BJ (cell line): ENCODE data around the gene ROR2. TPM values are rescaled to one million over a fixed set of nuclear protein-coding genes. Genes with fewer than 3 reads are reported as not detected.

ENCODE experiments used
- CTCF ChIA-PET: fragments of 350-600 bp; formaldehyde crosslinking; extraction: SDS; loops from one replicate; lab custom pipeline; 2021; ENCODE audit warnings: antibody characterized with exemption, inconsistent platforms; lab: Yijun Ruan, JAX
- POLR2A ChIA-PET: fragments of 300-600 bp; sonication (Branson Sonifier 250); formaldehyde crosslinking; extraction: SDS; loops from one replicate; lab custom pipeline; 2021; ENCODE audit warnings: antibody characterized with exemption; lab: Charles Lee
- DNase-seq: peaks from one replicate; pipeline ENCODE4 v3.0.0-alpha.2; 2011; ENCODE audit warnings: low read depth
- H3K27me3 ChIP-seq: 2 replicates; pipeline ENCODE4 v1.6.0; 2011; ENCODE audit warnings: low read length; ENCODE audit not compliant: control insufficient read depth, insufficient read depth
- H3K36me3 ChIP-seq: 2 replicates; pipeline ENCODE4 v1.5.1; 2011; ENCODE audit warnings: low read length; ENCODE audit not compliant: control insufficient read depth, insufficient read depth
- H3K4me3 ChIP-seq: 2 replicates; pipeline ENCODE4 v1.5.1; 2011; ENCODE audit warnings: low read depth, mild to moderate bottlenecking, control low read depth, low read length
- CTCF ChIP-seq: IDR thresholded peaks from 2 replicates; pipeline ENCODE4 v1.5.1; 2011; ENCODE audit warnings: low read depth, mild to moderate bottlenecking, control low read depth, inconsistent platforms, low read length, moderate library complexity; ENCODE audit not compliant: insufficient read depth
- polyA plus RNA-seq: library from polyadenylated mRNA; depleted of rRNA; stranded (reverse); fragments of >200 nt; gene quantifications from 2 replicates; pipeline ENCODE4 v1.2.3, GENCODE V29; 2011

The ROR2 gene
- polyA plus RNA-seq, 1 experiment: 1.1 TPM

GRCh38 chr9:91927922-91928510, 22.0 kb downstream of the ROR2 start:
- H3K36me3 ChIP-seq: no peaks in the 10 kb centered on the region
- H3K4me3 ChIP-seq: no peak overlapping the region
- no peak for TF ChIP-seq CTCF
- CTCF ChIA-PET: interaction anchor here (0.6 kb wide), 1 partner anchor 128 kb away, joined by 3 read pairs; no protein-coding TSS in a partner anchor
- H3K27me3 ChIP-seq: no peaks in the 10 kb centered on the region
- DNase-seq: no peak
- POLR2A ChIA-PET: no interaction called here

GRCh38 chr9:91924090-91924489, 25.9 kb downstream of the ROR2 start:
- POLR2A ChIA-PET: no interaction called here
- Histone ChIP-seq H3K4me3 (no peak overlapping the region), H3K27me3 (no peaks in the 10 kb centered on the region), H3K36me3 (no peaks in the 10 kb centered on the region)
- TF ChIP-seq CTCF: no peak
- CTCF ChIA-PET: no interaction called here
- no peak for DNase-seq

GRCh38 chr9:91923145-91923544, 26.9 kb downstream of the ROR2 start:
- ChIA-PET POLR2A (no interaction called here), CTCF (interaction anchor here (1.2 kb wide), 1 partner anchor 28 kb away, joined by 3 read pairs; no protein-coding TSS in a partner anchor)
- no peak for TF ChIP-seq CTCF
- H3K36me3 ChIP-seq: no peaks in the 10 kb centered on the region
- no peak for DNase-seq
- no peak overlapping the region for H3K4me3 ChIP-seq
- no peaks in the 10 kb centered on the region for H3K27me3 ChIP-seq

- Histone ChIP-seq H3K27me3 (no peaks in the 10 kb centered on the region), H3K36me3 (no peaks in the 10 kb centered on the region), H3K4me3 (no peak overlapping the region)
- no peak for DNase-seq
- no peak for TF ChIP-seq CTCF
- ChIA-PET POLR2A (no interaction called here), CTCF (no interaction called here)
Observed at GRCh38 chr9:91921371-91921770, 28.7 kb downstream of the ROR2 start.

- no peak for TF ChIP-seq CTCF
Observed at GRCh38 chr9:91920630-91921350, 29.2 kb downstream of the ROR2 start.

More at GRCh38 chr9:91920630-91921350, 29.2 kb downstream of the ROR2 start:
- POLR2A ChIA-PET: no interaction called here
- CTCF ChIA-PET: interaction anchor here (1.3 kb wide), 1 partner anchor 11 kb away, joined by 4 read pairs; no protein-coding TSS in a partner anchor
- H3K4me3 ChIP-seq: no peak overlapping the region
- H3K36me3 ChIP-seq: no peaks in the 10 kb centered on the region
- DNase-seq: no peak
- no peaks in the 10 kb centered on the region for H3K27me3 ChIP-seq
